ENCODE measurements around the gene MAP6. TPM values are rescaled to one million over a fixed set of nuclear protein-coding genes. Genes with fewer than 3 reads are reported as not detected.
A peak's percentile ranks its signal among the peaks of the same experiment; 100 is the strongest.

Gene MAP6
- total and polyA plus RNA-seq, 9 of the 15 experiments (the other 6 are each of a cell fraction or from before 2014, with no cell fraction given): not detected

- TF ChIP-seq CXXC5 (CRISPR knock-in tag; IDR thresholded peaks at IDR 0.05) (peak; percentile 67), CREM (IDR thresholded peaks at IDR 0.05; ENCODE audit: low read depth) (peak; percentile 87), GTF2B (IDR thresholded peaks at IDR 0.05; ENCODE audit: extremely low read depth, insufficient read length) (peak; percentile 38), KDM5B (IDR thresholded peaks at IDR 0.05; ENCODE audit: insufficient replicate concordance, low read depth, low read length) (peak; percentile 78), ESRRA (IDR thresholded peaks at IDR 0.05; ENCODE audit: borderline replicate concordance, low read depth) (no peak), HIVEP1 (CRISPR knock-in tag; IDR thresholded peaks at IDR 0.05) (no peak), NKRF (IDR thresholded peaks at IDR 0.05; ENCODE audit: borderline replicate concordance) (no peak), ZNF76 (CRISPR knock-in tag; IDR thresholded peaks at IDR 0.05; ENCODE audit: borderline replicate concordance) (no peak), KLF10 (CRISPR knock-in tag; IDR thresholded peaks at IDR 0.05) (no peak), SAP30 (IDR thresholded peaks at IDR 0.05; ENCODE audit: borderline replicate concordance, insufficient read depth, low read depth, low read length, poor library complexity, severe bottlenecking) (peak; percentile 39), FOXP1 (CRISPR knock-in tag; IDR thresholded peaks at IDR 0.05) (no peak), ZNF324 (CRISPR knock-in tag; IDR thresholded peaks at IDR 0.05) (no peak), BRD4 (IDR thresholded peaks at IDR 0.05) (peak; percentile 64; the same call in 1 of the 2 replicates), ETS1 (conservative IDR thresholded peaks at IDR 0.05; ENCODE audit: control insufficient read depth, low read depth, low read length) (0 out of 2 replicates have a peak, but pooled peaks have one; percentile 45), MYC (IDR thresholded peaks at IDR 0.05; ENCODE audit: low read depth, low read length) (no peak; the same call in none of the 2 replicates), MYC (CRISPR knock-in tag; IDR thresholded peaks at IDR 0.05; ENCODE audit: borderline replicate concordance, low read depth) (peak; percentile 78), ILK (tag; IDR thresholded peaks at IDR 0.05; ENCODE audit: borderline replicate concordance, low read depth) (no peak), SNIP1 (IDR thresholded peaks at IDR 0.05; ENCODE audit: low read depth) (no peak), MTA2 (IDR thresholded peaks at IDR 0.05; ENCODE audit: low read depth) (0 out of 2 replicates have a peak, but pooled peaks have one; percentile 11), ZNF408 (CRISPR knock-in tag; IDR thresholded peaks at IDR 0.05; ENCODE audit: low read depth) (no peak)
These were observed 106.6 kb downstream of the MAP6 start, which contains the start of gene SERPINH1 (continued) for GRCh38 chr11:75562048-75562835.

Data from K562 (cell line).